WTC11 (cell line): ENCODE results near the gene WBP1L. TPM values are rescaled to one million over a fixed set of nuclear protein-coding genes. Genes with fewer than 3 reads are reported as not detected.

Experiments
- ATAC-seq: fragments of 200-7000 bp; cut with Tn5 transposase; 2 replicates; pipeline ENCODE4 v1.10.0; 2021; ENCODE audit warnings: mild to moderate bottlenecking, moderate library complexity
- CTCF ChIA-PET: fragments of 300-600 bp; sonication (Branson Sonifier 250); formaldehyde crosslinking; loops from one replicate; lab custom pipeline; 2021; ENCODE audit warnings: antibody characterized with exemption; lab: Charles Lee
- POLR2A ChIA-PET: fragments of 350-600 bp; sonication (Branson Sonifier 250); formaldehyde crosslinking; loops from one replicate; lab custom pipeline; 2021; ENCODE audit warnings: antibody characterized with exemption; lab: Charles Lee
- DNase-seq: peaks from one replicate; pipeline ENCODE4 v3.0.0; 2021; ENCODE audit warnings: low spot score
- H3K27ac Mint-ChIP-seq: 2 replicates; pipeline ENCODE4 v1.8.0; 2021; ENCODE audit warnings: mixed read lengths
- H3K27me3 Mint-ChIP-seq: 2 replicates; pipeline ENCODE4 v1.8.0; 2021; ENCODE audit warnings: low read depth, mild to moderate bottlenecking, moderate library complexity, mixed read lengths
- H3K36me3 Mint-ChIP-seq: 2 replicates; pipeline ENCODE4 v1.8.0; 2021; ENCODE audit warnings: mixed read lengths
- H3K4me1 Mint-ChIP-seq: 2 replicates; pipeline ENCODE4 v1.8.0; 2022; ENCODE audit warnings: mixed read lengths
- H3K4me3 Mint-ChIP-seq: 2 replicates; pipeline ENCODE4 v1.8.0; 2021; ENCODE audit warnings: mild to moderate bottlenecking, moderate library complexity, mixed read lengths
- H3K9me3 Mint-ChIP-seq: 2 replicates; pipeline ENCODE4 v1.8.0; 2021; ENCODE audit warnings: mixed read lengths
- AR ChIP-seq: fragments of 250-450 bp; sonication (Bioruptor Pico); IDR thresholded peaks from 2 replicates; pipeline ENCODE4 v1.9.0; 2021; ENCODE audit warnings: mild to moderate bottlenecking
- ARID4B ChIP-seq: sonication (generic); formaldehyde crosslinking; IDR thresholded peaks from 2 replicates; pipeline ENCODE4 v1.8.0; 2023; ENCODE audit warnings: missing genetic modification reagents, mild to moderate bottlenecking, borderline replicate concordance
- ATF1 ChIP-seq: sonication (generic); formaldehyde crosslinking; IDR thresholded peaks from 2 replicates; pipeline ENCODE4 v1.8.1; 2023; ENCODE audit warnings: mild to moderate bottlenecking, moderate library complexity, missing genetic modification reagents
- CBFB ChIP-seq: sonication (generic); formaldehyde crosslinking; IDR thresholded peaks from 2 replicates; pipeline ENCODE4 v1.8.1; 2022; ENCODE audit warnings: mild to moderate bottlenecking, low read depth, missing genetic modification reagents
- EMX1 ChIP-seq: fragments of 250-450 bp; sonication (Bioruptor Pico); IDR thresholded peaks from 2 replicates; pipeline ENCODE4 v1.8.0; 2021; ENCODE audit warnings: mild to moderate bottlenecking
- ESRRA ChIP-seq: sonication (generic); formaldehyde crosslinking; IDR thresholded peaks from 2 replicates; pipeline ENCODE4 v1.8.1; 2022; ENCODE audit warnings: mild to moderate bottlenecking, missing genetic modification reagents, borderline replicate concordance
- ETV6 ChIP-seq: sonication (generic); formaldehyde crosslinking; IDR thresholded peaks from 2 replicates; pipeline ENCODE4 v1.8.1; 2022; ENCODE audit warnings: mild to moderate bottlenecking, missing genetic modification reagents
- GABPB1 ChIP-seq: sonication (generic); formaldehyde crosslinking; IDR thresholded peaks from 2 replicates; pipeline ENCODE4 v1.8.1; 2023; ENCODE audit warnings: mild to moderate bottlenecking, missing genetic modification reagents
- GRHL2 ChIP-seq: fragments of 250-450 bp; sonication (Bioruptor Pico); IDR thresholded peaks from 2 replicates; pipeline ENCODE4 v1.8.0; 2022; ENCODE audit warnings: mild to moderate bottlenecking, moderate library complexity; ENCODE audit not compliant: insufficient replicate concordance, severe bottlenecking
- NFYB ChIP-seq: sonication (generic); formaldehyde crosslinking; conservative IDR thresholded peaks from 2 replicates; pipeline ENCODE4 v1.8.0; 2022; ENCODE audit warnings: low read depth, missing genetic modification reagents
- SMAD3 ChIP-seq: sonication (generic); formaldehyde crosslinking; IDR thresholded peaks from 2 replicates; pipeline ENCODE4 v1.8.0; 2022; ENCODE audit warnings: missing genetic modification reagents, mild to moderate bottlenecking, borderline replicate concordance
- SOX15 ChIP-seq: fragments of 250-450 bp; sonication (Bioruptor Pico); IDR thresholded peaks from 2 replicates; pipeline ENCODE4 v1.9.0; 2021; ENCODE audit warnings: mild to moderate bottlenecking
- ZMAT4 ChIP-seq: fragments of 250-450 bp; sonication (Bioruptor Pico); IDR thresholded peaks from 2 replicates; pipeline ENCODE4 v1.9.0; 2021; ENCODE audit warnings: mild to moderate bottlenecking
- ZNF121 ChIP-seq: sonication (generic); formaldehyde crosslinking; IDR thresholded peaks from 2 replicates; pipeline ENCODE4 v1.8.0; 2023; ENCODE audit warnings: missing genetic modification reagents
- ZNF416 ChIP-seq: fragments of 250-450 bp; sonication (Bioruptor Pico); IDR thresholded peaks from 2 replicates; pipeline ENCODE4 v1.9.0; 2021; ENCODE audit warnings: mild to moderate bottlenecking, inconsistent platforms
- ZNF512 ChIP-seq: sonication (generic); formaldehyde crosslinking; IDR thresholded peaks from 2 replicates; pipeline ENCODE4 v1.8.1; 2022; ENCODE audit warnings: missing genetic modification reagents, borderline replicate concordance
- ZNF671 ChIP-seq: fragments of 250-450 bp; sonication (Bioruptor Pico); IDR thresholded peaks from 2 replicates; pipeline ENCODE4 v1.8.0; 2021; ENCODE audit warnings: mild to moderate bottlenecking
- ZSCAN18 ChIP-seq: fragments of 250-450 bp; sonication (Bioruptor Pico); IDR thresholded peaks from 2 replicates; pipeline ENCODE4 v2.1.2; 2022; ENCODE audit warnings: mild to moderate bottlenecking, moderate library complexity
- total RNA-seq: library from RNA; stranded (reverse); gene quantifications from 3 replicates; pipeline ENCODE4 v1.2.3, GENCODE V29; 2021

WBP1L gene
- total RNA-seq, 1 experiment from 2014 or later: 26.8 TPM

GRCh38 chr10:102726274-102726673 is 17.5 kb upstream of the WBP1L start (continued):
- TF ChIP-seq ATF1 (CRISPR knock-in tag): no peak
- TF ChIP-seq, all 79 proteins: peak for 0

GRCh38 chr10:102727037-102727818 is 16.5 kb upstream of the WBP1L start:
- no peak for DNase-seq
- CTCF ChIA-PET: interaction anchor here (0.6 to 2.0 kb wide), 2 partner anchors 11 to 49 kb away, joined by 4 to 6 read pairs; no protein-coding TSS in a partner anchor
- no peak for ATAC-seq
- no peak overlapping the region for H3K27ac Mint-ChIP-seq
- POLR2A ChIA-PET: no interaction called here
- TF ChIP-seq ZSCAN18 (CRISPR knock-in tag): no peak
- no peak for TF ChIP-seq ETV6 (CRISPR knock-in tag)
- TF ChIP-seq AR (CRISPR knock-in tag): no peak
- no peak for TF ChIP-seq ZNF671 (CRISPR knock-in tag)
- no peak for TF ChIP-seq SMAD3 (CRISPR knock-in tag)
- TF ChIP-seq ARID4B (CRISPR knock-in tag): no peak
- no peak for TF ChIP-seq ESRRA
- TF ChIP-seq EMX1 (CRISPR knock-in tag): no peak
- no peak for TF ChIP-seq GRHL2 (CRISPR knock-in tag)
- no peak for TF ChIP-seq ZNF121 (CRISPR knock-in tag)
- TF ChIP-seq ZMAT4 (CRISPR knock-in tag): no peak
- TF ChIP-seq CBFB: no peak
- no peak for TF ChIP-seq GABPB1 (CRISPR knock-in tag)
- TF ChIP-seq SOX15 (CRISPR knock-in tag): no peak
- no peak for TF ChIP-seq NFYB (CRISPR knock-in tag)
- no peak for TF ChIP-seq ZNF416 (CRISPR knock-in tag)
- TF ChIP-seq ZNF512 (CRISPR knock-in tag): no peak
- TF ChIP-seq, all 79 proteins: peak for 0
- no peaks in the 10 kb centered on the region for H3K27me3 Mint-ChIP-seq
- H3K36me3 Mint-ChIP-seq: peaks cover 50% of the 10 kb centered on the region
- H3K4me1 Mint-ChIP-seq: no peaks in the 10 kb centered on the region
- peaks cover 6% of the 10 kb centered on the region for H3K9me3 Mint-ChIP-seq
- H3K4me3 Mint-ChIP-seq: no peak overlapping the region
